Upper lobe of right lung (tissue), 1 donor: ENCODE data around the gene SYT13. TPM values are rescaled to one million over a fixed set of nuclear protein-coding genes. Genes with fewer than 3 reads are reported as not detected.

Experiments used
- ATAC-seq: fragments of 200-7000 bp; cut with Tn5 transposase; one replicate; pipeline ENCODE4 v1.9.1; 2020; ENCODE audit warnings: mild to moderate bottlenecking, moderate library complexity
- DNase-seq: peaks from one replicate; pipeline ENCODE4 v3.0.0-alpha.2; 2020
- H3K27ac ChIP-seq: fragments of 200-600 bp; one replicate; pipeline ENCODE4 v1.8.0; 2022
- H3K27me3 ChIP-seq: fragments of 200-600 bp; one replicate; pipeline ENCODE4 v1.8.0; 2022; ENCODE audit warnings: mild to moderate bottlenecking
- H3K36me3 ChIP-seq: fragments of 200-600 bp; one replicate; pipeline ENCODE4 v1.8.0; 2022
- H3K4me1 ChIP-seq: fragments of 200-600 bp; one replicate; pipeline ENCODE4 v1.8.0; 2022
- H3K4me3 ChIP-seq: fragments of 200-600 bp; one replicate; pipeline ENCODE4 v1.8.0; 2022; ENCODE audit warnings: mild to moderate bottlenecking
- H3K9me3 ChIP-seq: fragments of 200-600 bp; one replicate; pipeline ENCODE4 v1.8.0; 2022
- CTCF ChIP-seq: fragments of 200-600 bp; IDR thresholded peaks from one replicate; pipeline ENCODE4 v1.8.0; 2022; ENCODE audit warnings: antibody characterized with exemption
- intact Hi-C: fragments of 100-400 bp; cut with DNase I; formaldehyde crosslinking; loops from one replicate; pipeline ENCODE4 v1.11.0; 2022
- total RNA-seq: library from RNA; stranded (reverse); fragmentation: NEBNext Ultra II Directional; extraction: Animal tissue kit (Norgen Biotek cat#: 25700); gene quantifications from one replicate; pipeline ENCODE4 v1.2.1, GENCODE V29; 2021
- donor health status: DM: no; HTN: yes; CAD: no; lungs with severe emphysema.

Gene SYT13
- total RNA-seq, 1 donor from 2014 or later, result not detected

GRCh38 chr11:45332276-45332934 is 46.3 kb upstream of the SYT13 start:
- TF ChIP-seq CTCF, result peak; percentile 80
- H3K27ac ChIP-seq, result peak overlapping the region; percentile 65
- peak; percentile 84 for ATAC-seq

GRCh38 chr11:45331839-45332238 is 45.7 kb upstream of the SYT13 start:
- peaks cover 12% of the 10 kb centered on the region for H3K4me1 ChIP-seq
- peaks cover 7% of the 10 kb centered on the region for H3K9me3 ChIP-seq
- intact Hi-C loops, result loop anchor here (5.0 kb wide), 1 partner anchor 220 kb away; no protein-coding TSS in a partner anchor
- H3K4me3 ChIP-seq, result no peak overlapping the region
- H3K36me3 ChIP-seq, result no peaks in the 10 kb centered on the region
- TF ChIP-seq CTCF, result no peak
- no peak overlapping the region for H3K27ac ChIP-seq
- no peak for DNase-seq
- no peaks in the 10 kb centered on the region for H3K27me3 ChIP-seq
- ATAC-seq, result no peak

More at GRCh38 chr11:45332276-45332934, 46.3 kb upstream of the SYT13 start:
- Histone ChIP-seq H3K36me3 (no peaks in the 10 kb centered on the region), H3K4me3 (peak overlapping the region; percentile 27), H3K27me3 (no peaks in the 10 kb centered on the region), H3K9me3 (peaks cover 2% of the 10 kb centered on the region), H3K4me1 (peaks cover 12% of the 10 kb centered on the region)
- intact Hi-C loops, result loop anchor here (5.0 kb wide), 1 partner anchor 220 kb away; no protein-coding TSS in a partner anchor
- no peak for DNase-seq

- Histone ChIP-seq H3K9me3 (peaks cover 7% of the 10 kb centered on the region), H3K27me3 (no peaks in the 10 kb centered on the region), H3K4me3 (no peak overlapping the region), H3K36me3 (no peaks in the 10 kb centered on the region), H3K27ac (no peak overlapping the region), H3K4me1 (peaks cover 12% of the 10 kb centered on the region)
- ATAC-seq, result no peak
- intact Hi-C loops, result no loop called here
- TF ChIP-seq CTCF, result no peak
- no peak for DNase-seq
Observed at GRCh38 chr11:45328726-45329125, 42.6 kb upstream of the SYT13 start.

- Histone ChIP-seq H3K27ac (no peak overlapping the region), H3K27me3 (no peaks in the 10 kb centered on the region), H3K4me1 (no peaks in the 10 kb centered on the region), H3K9me3 (peaks cover 7% of the 10 kb centered on the region), H3K36me3 (no peaks in the 10 kb centered on the region), H3K4me3 (no peak overlapping the region)
- ATAC-seq, result no peak
- intact Hi-C loops, result no loop called here
- no peak for DNase-seq
- no peak for TF ChIP-seq CTCF
Observed at GRCh38 chr11:45324459-45324858, 38.3 kb upstream of the SYT13 start.

- intact Hi-C loops, result no loop called here
Observed at GRCh38 chr11:45323601-45324249, 37.6 kb upstream of the SYT13 start.

More at GRCh38 chr11:45323601-45324249, 37.6 kb upstream of the SYT13 start:
- no peaks in the 10 kb centered on the region for H3K36me3 ChIP-seq
- no peaks in the 10 kb centered on the region for H3K27me3 ChIP-seq
- H3K9me3 ChIP-seq, result peaks cover 7% of the 10 kb centered on the region
- no peak for TF ChIP-seq CTCF
- H3K27ac ChIP-seq, result no peak overlapping the region
- no peaks in the 10 kb centered on the region for H3K4me1 ChIP-seq
- no peak overlapping the region for H3K4me3 ChIP-seq
- DNase-seq, result no peak
- ATAC-seq, result no peak
